ENCODE results near the gene DNER.
"Not testable (repeated sequence)": the region's sequence is repeated elsewhere in the genome, so short reads cannot be mapped to it uniquely, and the experiment has no call there.

The DNER gene

DNA sequence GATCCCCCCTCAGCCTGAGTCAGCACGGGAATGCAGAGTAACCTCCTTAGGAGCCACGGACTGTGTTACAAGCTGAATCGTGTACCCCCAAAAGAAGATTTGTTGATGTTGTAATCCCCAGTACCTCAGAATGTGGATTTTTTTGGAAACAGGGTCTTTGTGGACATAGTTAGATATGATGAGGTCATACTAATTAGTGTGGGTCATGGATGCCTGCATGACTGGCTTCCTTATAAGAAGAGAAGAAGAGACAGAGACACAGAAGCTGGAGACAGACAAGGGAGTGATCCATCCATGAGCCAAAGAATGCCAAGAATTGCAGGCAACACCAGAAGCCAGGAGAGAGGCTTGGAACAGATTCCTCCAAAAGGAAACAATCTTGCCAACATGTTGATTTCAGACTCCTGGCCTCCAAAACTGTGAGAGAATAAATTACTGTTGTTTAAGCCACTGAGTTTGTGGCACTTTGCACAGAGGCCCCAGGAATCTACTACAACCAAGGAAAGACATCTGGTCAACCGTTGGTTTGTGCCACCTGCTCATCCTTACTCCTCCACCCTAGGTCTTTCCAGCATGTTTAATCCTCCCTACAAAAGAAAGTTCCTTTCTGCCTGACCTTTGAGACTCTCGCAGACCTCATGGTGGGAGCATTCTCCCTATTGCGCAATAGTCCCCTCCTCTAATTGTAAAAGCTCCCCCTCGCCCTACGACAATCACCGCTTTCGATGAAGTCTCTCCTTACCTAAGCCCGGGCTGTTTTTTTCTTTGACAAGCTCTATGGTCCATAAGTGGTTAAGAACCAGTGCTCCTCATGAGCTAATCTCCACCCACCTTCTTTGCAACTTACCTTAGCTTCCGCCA, 91.6 kb downstream of the DNER start:
- in situ Hi-C loops (cut with MboI; ENCODE audit: low sequenced_read_pairs): no loop called here

GRCh38 chr2:229620759-229621158, 93.6 kb downstream of the DNER start:
- in situ Hi-C loops (cut with MboI; ENCODE audit: low sequenced_read_pairs): no loop called here

DNA sequence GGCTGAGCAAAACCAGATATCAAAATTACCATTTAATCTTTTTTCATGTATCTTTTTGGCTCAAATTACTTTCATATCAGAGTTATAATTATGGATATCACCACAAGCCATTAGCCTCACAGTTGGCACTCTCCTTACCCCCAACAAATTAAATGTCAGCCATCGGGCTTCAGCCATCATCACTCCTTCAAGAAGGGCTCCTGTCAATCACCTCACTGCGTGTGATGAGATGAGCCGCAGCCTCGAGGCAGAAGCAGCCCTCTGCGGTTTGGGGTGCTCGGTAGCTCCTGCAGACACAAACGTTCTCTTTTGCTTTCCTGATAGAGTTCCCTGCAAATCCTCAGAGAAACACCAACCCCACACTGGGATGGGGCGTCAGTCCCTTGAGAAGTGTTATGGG, 94.1 kb downstream of the DNER start:
- in situ Hi-C loops (cut with MboI; ENCODE audit: low sequenced_read_pairs): no loop called here

DNA sequence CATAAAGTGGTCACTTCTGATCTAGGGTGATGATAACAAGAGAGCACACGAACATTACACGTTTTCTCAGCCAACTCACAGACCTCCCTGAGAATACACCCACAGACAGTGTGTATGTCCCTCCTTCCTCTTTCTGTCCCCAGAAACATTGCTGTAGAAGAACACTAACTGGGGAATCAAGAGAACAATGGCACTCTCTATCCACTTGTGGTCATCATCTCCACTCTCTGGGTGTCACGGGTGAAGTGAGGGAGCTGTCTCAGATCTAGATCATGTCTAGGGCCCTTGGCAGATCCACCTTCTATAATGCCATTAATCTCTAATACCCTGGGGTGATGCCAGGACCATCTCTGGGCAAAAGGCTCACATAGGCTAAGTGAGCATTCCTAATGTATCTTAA, 97.9 kb downstream of the DNER start:
- in situ Hi-C loops (cut with MboI; ENCODE audit: low sequenced_read_pairs): no loop called here

DNA sequence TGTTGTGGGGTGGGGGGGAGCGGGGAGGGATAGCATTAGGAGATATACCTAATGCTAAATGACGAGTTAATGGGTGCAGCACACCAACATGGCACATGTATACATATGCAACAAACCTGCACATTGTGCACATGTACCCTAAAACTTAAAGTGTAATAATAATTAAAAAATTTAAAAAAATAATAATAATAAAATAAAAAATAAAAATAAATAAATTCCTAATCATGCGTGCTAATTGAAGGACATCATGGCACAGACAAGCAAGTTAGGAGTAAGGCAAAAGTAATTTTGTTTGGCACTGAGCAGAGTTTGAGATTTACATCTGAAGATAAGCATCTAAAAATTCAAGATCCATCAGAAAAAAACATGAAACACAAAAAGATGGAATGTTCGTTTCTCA, 100.3 kb downstream of the DNER start:
- in situ Hi-C loops (cut with MboI; ENCODE audit: low sequenced_read_pairs): not testable (repeated sequence)

DNA sequence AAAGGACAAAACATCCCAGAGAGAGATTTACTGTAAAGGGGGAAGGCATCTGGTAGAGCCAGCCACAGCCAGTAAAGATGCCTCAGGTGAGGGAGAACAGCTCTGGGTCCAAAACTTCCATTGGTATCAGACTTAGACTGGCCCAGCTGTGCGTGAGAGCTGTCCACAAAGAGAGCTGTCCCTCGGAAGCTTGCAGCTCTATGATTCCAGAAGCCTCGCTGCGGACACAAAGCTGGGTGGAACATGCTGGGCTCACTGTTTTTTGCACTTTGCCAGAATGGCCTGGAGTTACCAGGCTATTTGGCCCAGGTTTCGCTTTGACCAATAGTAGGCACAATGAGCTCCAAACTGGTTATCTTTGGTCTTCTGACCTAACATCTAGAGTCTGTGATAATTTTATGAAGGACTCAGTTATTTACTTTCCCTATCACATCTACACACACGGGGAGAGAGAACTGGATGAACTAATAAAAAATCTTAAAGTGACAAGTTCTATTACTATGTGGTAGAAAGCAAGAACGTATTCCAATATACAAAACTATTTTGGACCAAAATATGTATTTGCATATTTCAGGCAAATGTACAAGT, 101.9 kb downstream of the DNER start:
- in situ Hi-C loops (cut with MboI; ENCODE audit: low sequenced_read_pairs): no loop called here

DNA sequence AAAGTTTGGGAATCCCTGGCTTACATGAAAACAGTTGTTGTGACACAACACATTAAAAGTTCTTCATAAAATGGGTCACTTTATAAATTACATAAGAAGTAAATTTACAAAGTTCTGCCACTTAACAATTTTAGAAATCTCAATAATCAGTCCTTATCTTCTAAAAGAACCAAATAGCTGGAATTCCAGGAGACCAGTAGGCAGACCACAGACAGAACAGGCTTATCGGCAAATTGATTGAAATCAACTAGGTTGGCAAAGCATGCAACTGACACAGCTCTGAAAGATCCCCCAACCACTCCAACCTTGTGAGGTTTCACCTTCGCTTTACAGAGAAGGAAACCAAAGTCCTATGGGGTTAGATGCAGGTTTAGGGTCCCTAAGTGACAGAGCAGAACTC, 103.0 kb downstream of the DNER start:
- in situ Hi-C loops (cut with MboI; ENCODE audit: low sequenced_read_pairs): no loop called here

- in situ Hi-C loops (cut with MboI; ENCODE audit: low sequenced_read_pairs): no loop called here
Measured at GRCh38 chr2:229610872-229611271, 103.5 kb downstream of the DNER start.

- in situ Hi-C loops (cut with MboI; ENCODE audit: low sequenced_read_pairs): no loop called here
Measured at GRCh38 chr2:229610333-229610732, 104.0 kb downstream of the DNER start.

DNA sequence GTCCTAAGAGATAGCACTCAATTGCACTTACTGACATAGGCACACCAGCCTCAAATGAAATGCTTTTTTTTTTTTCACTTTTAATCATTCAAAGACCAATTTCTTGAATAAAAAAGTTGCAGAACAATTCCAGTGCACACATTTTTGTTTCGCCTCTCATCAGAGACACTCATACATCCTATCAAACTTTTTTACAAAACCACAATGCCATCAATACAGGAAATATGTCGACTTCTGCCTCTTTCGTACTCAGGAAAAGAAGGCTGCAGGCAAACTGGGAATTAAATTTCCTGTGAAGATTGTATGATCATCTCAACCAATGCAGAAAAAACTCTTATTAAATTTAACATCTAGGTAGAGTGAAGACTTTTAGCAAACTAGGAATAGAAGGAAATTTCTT, 112.4 kb downstream of the DNER start:
- in situ Hi-C loops (cut with MboI; ENCODE audit: low sequenced_read_pairs): no loop called here

DNA sequence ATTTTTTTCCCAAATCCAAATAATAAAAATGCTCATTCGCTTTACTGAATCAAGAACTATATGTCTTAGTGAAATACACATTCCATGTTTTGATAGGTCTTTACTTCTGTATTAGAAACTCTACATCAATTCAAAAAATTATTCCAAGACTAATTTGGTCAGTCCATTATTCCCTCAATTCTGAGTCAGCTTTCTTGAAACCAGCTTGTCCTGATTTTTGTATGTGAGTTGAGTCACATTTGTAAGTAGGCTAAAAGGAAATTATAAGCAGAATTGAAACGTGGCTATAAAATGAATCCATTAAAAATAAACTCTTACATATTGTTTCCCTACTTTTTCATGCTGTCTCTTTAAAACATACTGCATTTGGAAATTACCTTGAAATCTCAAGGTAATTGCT, 113.0 kb downstream of the DNER start:
- in situ Hi-C loops (cut with MboI; ENCODE audit: low sequenced_read_pairs): no loop called here

DNA sequence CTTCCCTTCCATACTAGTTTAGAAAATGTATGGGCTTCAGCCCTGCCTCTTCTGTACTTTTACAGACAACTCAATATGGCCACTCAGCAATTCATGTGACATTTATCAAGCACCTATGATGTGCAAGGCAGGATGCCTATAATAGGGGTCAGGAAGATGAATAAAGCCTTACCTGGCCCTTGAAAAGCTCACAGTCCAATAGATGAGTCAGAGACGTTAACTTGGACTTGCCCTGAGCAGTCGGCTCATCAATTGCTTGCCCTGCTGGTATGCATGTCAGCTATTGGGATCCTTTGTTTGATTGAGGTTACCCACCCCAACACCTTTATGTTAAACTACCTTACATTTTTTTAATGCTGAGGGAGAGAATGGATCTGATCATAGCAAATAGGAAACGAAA, 116.1 kb downstream of the DNER start:
- in situ Hi-C loops (cut with MboI; ENCODE audit: low sequenced_read_pairs): no loop called here

DNA sequence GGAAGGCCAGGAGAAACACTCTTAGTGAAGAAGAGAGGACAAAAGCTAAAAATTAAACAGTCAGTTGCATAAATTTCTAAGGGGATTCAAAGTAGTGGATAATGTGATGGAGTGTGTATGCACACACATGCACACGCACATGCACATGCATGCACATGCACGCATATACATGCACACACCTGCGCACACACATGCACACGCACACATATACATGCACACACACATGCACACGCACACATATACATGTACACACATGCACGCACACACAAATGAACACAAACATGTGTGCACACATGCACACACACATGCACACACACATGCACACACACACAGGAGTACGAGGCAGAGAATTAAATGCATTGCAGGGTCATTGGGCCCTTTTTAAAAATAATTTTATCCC, 117.6 kb downstream of the DNER start:
- in situ Hi-C loops (cut with MboI; ENCODE audit: low sequenced_read_pairs): no loop called here

- in situ Hi-C loops (cut with MboI; ENCODE audit: low sequenced_read_pairs): no loop called here
Measured at GRCh38 chr2:229591611-229592010, 122.7 kb downstream of the DNER start.

DNA sequence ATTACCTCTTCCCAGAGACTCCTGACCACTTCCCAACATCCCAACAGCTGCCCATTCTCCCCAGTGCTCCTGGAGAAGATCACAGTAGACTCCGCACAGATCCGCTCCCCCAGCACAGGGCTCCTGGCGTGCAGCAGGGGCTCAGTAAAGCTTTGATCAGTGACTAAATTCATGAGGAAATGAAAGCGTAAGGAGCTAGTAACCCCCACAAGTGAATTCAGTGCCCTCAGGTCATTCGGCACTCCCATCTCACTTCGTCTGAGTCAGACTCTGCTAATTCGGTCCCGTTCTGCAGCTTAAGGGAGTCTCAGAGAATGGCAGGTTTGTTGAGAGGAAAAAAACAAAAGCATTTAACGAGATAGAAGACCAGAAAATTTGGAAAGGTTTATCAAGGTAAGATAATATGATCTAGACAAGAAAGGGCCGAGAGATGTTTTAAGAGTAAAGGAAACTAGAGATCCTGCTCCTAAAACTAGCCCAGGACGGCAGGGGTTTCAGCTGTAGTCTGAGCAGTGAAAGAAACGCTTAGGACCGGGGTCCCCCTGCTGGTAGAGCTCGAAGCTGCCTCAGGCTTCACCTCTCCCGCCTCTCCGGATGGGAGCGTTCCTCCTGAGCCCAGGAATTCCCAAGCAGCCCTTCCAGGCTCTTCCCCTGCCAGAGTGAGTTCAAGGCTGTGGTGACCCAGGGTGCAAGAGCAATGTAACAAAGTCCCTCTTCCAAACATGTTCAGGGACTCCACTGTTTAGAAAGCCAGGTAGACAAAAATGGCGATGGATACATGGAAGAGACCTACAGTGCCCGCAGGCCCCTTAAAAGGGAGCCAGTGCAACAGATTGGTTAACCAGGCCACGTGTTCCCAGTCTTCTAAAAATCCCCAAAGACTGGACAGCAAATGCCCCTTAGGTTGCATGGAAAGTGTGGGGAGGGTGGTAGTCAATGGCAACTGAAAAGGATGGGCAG, 127.3 kb downstream of the DNER start:
- in situ Hi-C loops (cut with MboI; ENCODE audit: low sequenced_read_pairs): no loop called here

DNA sequence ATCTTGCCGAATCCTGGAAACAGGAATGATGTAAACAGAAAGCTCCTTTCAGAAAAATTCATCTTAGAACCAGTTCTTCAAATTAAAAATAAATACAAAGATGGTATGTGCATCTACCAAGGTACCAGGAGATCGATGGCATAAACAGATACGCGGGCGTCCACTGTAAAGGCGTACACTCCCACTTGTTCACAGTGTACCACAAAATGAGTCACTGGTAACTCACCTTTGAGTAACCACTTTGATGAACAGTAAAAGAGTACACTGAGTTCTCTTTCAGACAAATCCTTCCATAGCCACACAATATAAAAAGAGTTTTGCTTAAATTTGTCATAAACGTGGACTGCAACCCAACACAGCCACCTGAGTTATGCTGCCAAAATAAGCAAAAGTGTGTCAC, 128.3 kb downstream of the DNER start:
- in situ Hi-C loops (cut with MboI; ENCODE audit: low sequenced_read_pairs): no loop called here

DNA sequence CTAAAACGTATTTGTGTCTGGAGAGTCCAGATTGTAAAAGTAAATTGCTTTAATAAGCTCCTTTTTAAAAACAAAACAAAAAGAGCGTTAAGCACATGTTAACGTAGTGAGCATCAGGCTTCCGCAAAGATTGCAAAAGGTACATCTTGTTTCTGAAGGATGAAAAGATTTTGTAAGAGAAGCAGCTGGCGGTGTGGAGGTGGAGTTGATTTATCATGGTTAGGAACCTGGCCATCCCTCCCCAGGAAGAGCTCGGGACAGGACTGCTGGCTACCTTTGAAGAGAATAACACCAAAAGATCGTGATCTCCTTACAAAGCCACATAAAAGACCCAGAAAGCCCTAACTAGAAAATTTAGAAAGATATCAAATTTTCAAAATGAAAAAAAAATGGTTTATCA, 132.2 kb downstream of the DNER start:
- in situ Hi-C loops (cut with MboI; ENCODE audit: low sequenced_read_pairs): no loop called here

GRCh38 chr2:229578052-229578846, 136.1 kb downstream of the DNER start:
- in situ Hi-C loops (cut with MboI; ENCODE audit: low sequenced_read_pairs): no loop called here

GRCh38 chr2:229575569-229576315, 138.6 kb downstream of the DNER start:
- in situ Hi-C loops (cut with MboI; ENCODE audit: low sequenced_read_pairs): no loop called here
